ENCODE results near the gene PIGW. TPM values are rescaled to one million over a fixed set of nuclear protein-coding genes. Genes with fewer than 3 reads are reported as not detected.

PIGW gene
- total and polyA plus RNA-seq, 9 donors, result 0.60 to 10.0 (median 4.6) TPM

DNA sequence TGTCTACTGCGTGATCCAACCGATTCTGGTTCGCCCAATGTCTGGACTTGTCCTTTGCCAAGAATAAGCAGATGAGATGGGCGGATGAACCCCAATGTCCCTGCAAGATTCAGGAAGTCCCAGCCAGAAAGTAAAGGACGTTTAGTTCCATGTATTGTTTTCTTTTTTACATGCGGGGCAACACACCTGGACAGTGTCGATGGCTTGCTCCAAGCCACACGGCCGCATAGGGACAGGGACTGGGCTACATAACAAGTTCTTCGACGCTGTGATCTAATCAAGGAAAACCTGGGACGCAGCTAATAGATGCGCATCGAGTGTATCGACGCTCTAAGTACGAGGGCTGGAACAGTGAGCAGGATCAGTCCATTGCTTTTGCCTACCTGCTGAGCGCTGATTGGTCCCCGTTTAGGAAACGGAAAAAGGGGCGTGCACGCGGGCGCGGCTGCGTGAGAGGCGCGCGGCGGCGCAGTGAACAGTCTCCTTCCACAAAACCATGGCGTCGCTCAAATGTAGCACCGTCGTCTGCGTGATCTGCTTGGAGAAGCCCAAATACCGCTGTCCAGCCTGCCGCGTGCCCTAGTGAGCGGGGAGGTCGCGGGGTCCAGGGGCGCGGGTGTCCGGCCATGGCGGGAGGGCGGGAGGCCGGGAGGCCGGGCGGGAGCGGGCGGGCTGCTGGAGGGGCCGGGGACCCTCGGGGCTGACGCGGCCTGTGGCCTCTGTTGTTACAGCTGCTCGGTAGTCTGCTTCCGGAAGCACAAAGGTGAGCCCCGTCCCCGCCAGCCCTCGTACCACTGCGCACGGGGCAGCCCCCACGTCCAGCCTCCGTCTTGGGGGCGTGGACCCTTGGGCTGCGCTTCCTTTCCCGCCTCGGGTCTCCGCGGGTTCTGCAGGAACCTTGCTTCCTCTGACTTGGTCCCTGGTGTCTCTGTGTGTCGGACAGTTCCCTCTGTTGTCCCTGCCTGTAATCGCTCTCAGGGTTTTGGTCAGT, 48.3 kb upstream of the PIGW start, which contains the start of gene ZNHIT3:
Gene ZNHIT3 (plus strand): TSS at position 478 of the 991 bp plus-strand sequence. CDS start 19 bp downstream, at position 497.
- WGBS, 3 donors, result 0 to 1% (median 1%) methylated on average over 54 to 73 of the region's 73 CpGs
- TF ChIP-seq, protein P1, sequence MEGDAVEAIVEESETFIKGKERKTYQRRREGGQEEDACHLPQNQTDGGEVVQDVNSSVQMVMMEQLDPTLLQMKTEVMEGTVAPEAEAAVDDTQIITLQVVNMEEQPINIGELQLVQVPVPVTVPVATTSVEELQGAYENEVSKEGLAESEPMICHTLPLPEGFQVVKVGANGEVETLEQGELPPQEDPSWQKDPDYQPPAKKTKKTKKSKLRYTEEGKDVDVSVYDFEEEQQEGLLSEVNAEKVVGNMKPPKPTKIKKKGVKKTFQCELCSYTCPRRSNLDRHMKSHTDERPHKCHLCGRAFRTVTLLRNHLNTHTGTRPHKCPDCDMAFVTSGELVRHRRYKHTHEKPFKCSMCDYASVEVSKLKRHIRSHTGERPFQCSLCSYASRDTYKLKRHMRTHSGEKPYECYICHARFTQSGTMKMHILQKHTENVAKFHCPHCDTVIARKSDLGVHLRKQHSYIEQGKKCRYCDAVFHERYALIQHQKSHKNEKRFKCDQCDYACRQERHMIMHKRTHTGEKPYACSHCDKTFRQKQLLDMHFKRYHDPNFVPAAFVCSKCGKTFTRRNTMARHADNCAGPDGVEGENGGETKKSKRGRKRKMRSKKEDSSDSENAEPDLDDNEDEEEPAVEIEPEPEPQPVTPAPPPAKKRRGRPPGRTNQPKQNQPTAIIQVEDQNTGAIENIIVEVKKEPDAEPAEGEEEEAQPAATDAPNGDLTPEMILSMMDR (IDR thresholded peaks at IDR 0.05), result no peak
- no peak for TF ChIP-seq EP300 (IDR thresholded peaks at IDR 0.05)
- TF ChIP-seq POLR2A (IDR thresholded peaks at IDR 0.05), result peak; percentile 42
- Histone ChIP-seq H3K27me3 (no peaks in the 10 kb centered on the region), H3K4me1 (ENCODE audit: insufficient read depth) (peaks cover 20% of the 10 kb centered on the region), H3K9me3 (no peaks in the 10 kb centered on the region), H3K4me3 (peak within 1 kb of the TSS; percentile 84), H3K27ac (peak within 1 kb of the TSS; percentile 60 to 72), H3K36me3 (no peaks in the 10 kb centered on the region)
- intact Hi-C loops (cut with DNase I), result loop anchor here in 2 of 4 donors (10.0 kb wide), 2 partner anchors 512 to 722 kb away; partner anchors contain the start of gene C17orf50 (in 1 of the 2)
- peak; percentile 82 to 91 (median 88) for DNase-seq

DNA sequence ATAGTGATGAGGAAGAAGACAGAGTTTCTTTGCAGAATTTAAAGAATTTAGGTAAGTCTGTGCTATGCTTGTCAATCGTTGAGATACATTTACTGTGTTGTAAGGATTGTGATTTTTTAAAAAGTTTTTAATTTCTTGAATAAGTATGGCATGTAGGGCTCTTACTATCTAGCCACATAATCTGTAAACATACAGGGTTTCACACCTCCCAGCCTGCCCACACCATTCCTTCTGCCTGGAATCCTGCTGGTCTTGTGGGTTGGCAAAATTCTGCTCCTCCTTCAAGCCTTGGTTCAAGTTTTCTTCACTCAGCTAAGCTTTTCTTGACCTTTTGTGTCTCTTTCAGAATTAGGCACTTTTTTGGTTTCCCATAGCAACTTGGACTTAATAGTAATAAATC, 40.8 kb upstream of the PIGW start:
- DNase-seq, result no peak
- H3K4me1 ChIP-seq (ENCODE audit: insufficient read depth), result no peaks in the 10 kb centered on the region
- intact Hi-C loops (cut with DNase I), result no loop called here
- no peaks in the 10 kb centered on the region for H3K36me3 ChIP-seq
- H3K27ac ChIP-seq, result no peak overlapping the region
- no peaks in the 10 kb centered on the region for H3K27me3 ChIP-seq
- H3K4me3 ChIP-seq, result no peak overlapping the region
- TF ChIP-seq, protein P1 (IDR thresholded peaks at IDR 0.05), result no peak
- no peak for TF ChIP-seq EP300 (IDR thresholded peaks at IDR 0.05)
- no peak for TF ChIP-seq POLR2A (IDR thresholded peaks at IDR 0.05)
- WGBS, 3 donors, result 69 to 74% (median 72%) methylated on average over 1 of the region's 1 CpG
- no peaks in the 10 kb centered on the region for H3K9me3 ChIP-seq

DNA sequence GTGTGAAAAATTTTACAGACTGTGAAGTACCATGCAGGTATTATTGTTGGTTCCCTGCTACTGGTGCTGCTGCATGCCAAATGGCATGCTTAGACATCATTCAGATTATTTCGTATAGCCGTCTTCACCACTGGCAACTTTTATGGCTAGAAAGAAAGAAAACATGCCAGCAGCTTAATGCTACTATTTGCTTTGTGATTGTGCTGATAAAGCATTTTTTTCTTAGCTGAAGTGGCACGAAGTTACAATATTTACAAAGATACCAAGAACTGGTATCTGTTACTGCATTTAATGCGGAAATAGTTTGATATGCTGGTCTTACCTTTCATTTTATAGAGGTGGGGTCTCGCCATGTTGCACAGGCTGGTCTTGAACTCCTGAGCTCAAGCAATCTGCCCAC, 40.1 kb upstream of the PIGW start:
- WGBS, 3 donors, result 78 to 83% (median 80%) methylated on average over 5 of the region's 5 CpGs
- no peaks in the 10 kb centered on the region for H3K9me3 ChIP-seq
- TF ChIP-seq, protein P1 (IDR thresholded peaks at IDR 0.05), result no peak
- no peak for TF ChIP-seq EP300 (IDR thresholded peaks at IDR 0.05)
- no peak for TF ChIP-seq POLR2A (IDR thresholded peaks at IDR 0.05)
- DNase-seq, result no peak
- no peaks in the 10 kb centered on the region for H3K36me3 ChIP-seq
- no peak overlapping the region for H3K27ac ChIP-seq
- H3K4me3 ChIP-seq, result no peak overlapping the region
- H3K27me3 ChIP-seq, result no peaks in the 10 kb centered on the region
- no peaks in the 10 kb centered on the region for H3K4me1 ChIP-seq (ENCODE audit: insufficient read depth)
- intact Hi-C loops (cut with DNase I), result no loop called here

DNA sequence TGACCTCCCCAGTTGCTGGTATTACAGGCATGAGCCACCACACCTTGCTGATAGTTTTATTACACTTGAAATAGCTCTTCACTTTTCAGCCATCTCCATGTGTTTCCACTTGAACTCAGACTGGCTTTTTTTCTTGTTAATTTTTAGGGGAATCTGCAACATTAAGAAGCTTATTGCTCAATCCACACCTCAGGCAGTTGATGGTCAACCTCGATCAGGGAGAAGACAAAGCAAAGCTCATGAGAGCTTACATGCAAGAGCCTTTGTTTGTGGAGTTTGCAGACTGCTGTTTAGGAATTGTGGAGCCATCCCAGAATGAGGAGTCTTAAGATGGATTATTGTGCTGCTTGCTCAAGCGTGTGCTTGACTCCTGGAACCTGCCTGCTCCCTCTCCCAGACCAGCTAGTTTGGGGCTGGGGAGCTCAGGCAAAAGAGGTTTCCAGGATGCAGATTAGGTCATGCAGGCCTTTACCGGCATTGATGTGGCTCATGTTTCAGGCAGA, 39.7 kb upstream of the PIGW start:
- Histone ChIP-seq H3K4me1 (ENCODE audit: insufficient read depth) (no peaks in the 10 kb centered on the region), H3K27ac (no peak overlapping the region), H3K9me3 (no peaks in the 10 kb centered on the region), H3K36me3 (no peaks in the 10 kb centered on the region), H3K27me3 (no peaks in the 10 kb centered on the region), H3K4me3 (no peak overlapping the region)
- TF ChIP-seq POLR2A (IDR thresholded peaks at IDR 0.05), result no peak
- TF ChIP-seq, protein P1 (IDR thresholded peaks at IDR 0.05), result no peak
- 62 to 65% (median 63%) methylated on average over 3 of the region's 3 CpGs for WGBS, 3 donors
- DNase-seq, result no peak
- intact Hi-C loops (cut with DNase I), result no loop called here
